GM12892 (cell line): ENCODE results near the gene ADAMTSL4.

Experiments
- POLR2A ChIP-seq: IDR thresholded peaks from 2 replicates; pipeline ENCODE4 v1.6.1; 2011; ENCODE audit warnings: low read depth, low read length, control low read depth
- POLR2AphosphoS5 ChIP-seq: IDR thresholded peaks from 2 replicates; pipeline ENCODE4 v1.6.1; 2011; ENCODE audit warnings: low read depth, low read length, control low read depth

- TF ChIP-seq POLR2A (no peak), POLR2AphosphoS5 (no peak)
These were observed 34.9 kb upstream of the ADAMTSL4 start for GRCh38 chr1:150514260-150514659.
